WERI-Rb-1 (cell line): Measurements from ENCODE around the gene RLN3.
"Not testable (repeated sequence)": the region's sequence is repeated elsewhere in the genome, so short reads cannot be mapped to it uniquely, and the experiment has no call there.

ENCODE experiments used
- DNase-seq: peaks from one replicate; pipeline ENCODE4 v3.0.0-alpha.2; 2020
- H3K27ac ChIP-seq: fragments of 250-450 bp; sonication (Bioruptor Pico); 2 replicates; pipeline ENCODE4 v1.5.1; 2020; ENCODE audit warnings: mild to moderate bottlenecking, moderate library complexity
- H3K27me3 ChIP-seq: fragments of 250-450 bp; sonication (Bioruptor Pico); 2 replicates; pipeline ENCODE4 v1.5.1; 2021; ENCODE audit warnings: mild to moderate bottlenecking, low read depth, moderate library complexity; ENCODE audit not compliant: insufficient read depth, severe bottlenecking
- H3K36me3 ChIP-seq: fragments of 250-450 bp; sonication (Bioruptor Pico); 2 replicates; pipeline ENCODE4 v1.5.1; 2020; ENCODE audit warnings: mild to moderate bottlenecking, moderate library complexity
- H3K4me3 ChIP-seq: 2 replicates; pipeline ENCODE4 v1.5.1; 2011; ENCODE audit warnings: low read depth, mild to moderate bottlenecking, control low read depth, low read length
- H3K9me3 ChIP-seq: fragments of 250-450 bp; sonication (Bioruptor Pico); 2 replicates; pipeline ENCODE4 v1.5.1; 2021; ENCODE audit warnings: mild to moderate bottlenecking, moderate library complexity; ENCODE audit not compliant: severe bottlenecking
- TF ChIP-seq, protein P1 (sequence below): IDR thresholded peaks from 2 replicates; pipeline ENCODE4 v1.5.1; 2011; ENCODE audit warnings: low read depth, mild to moderate bottlenecking, control low read depth, inconsistent platforms, low read length

Gene RLN3

DNA sequence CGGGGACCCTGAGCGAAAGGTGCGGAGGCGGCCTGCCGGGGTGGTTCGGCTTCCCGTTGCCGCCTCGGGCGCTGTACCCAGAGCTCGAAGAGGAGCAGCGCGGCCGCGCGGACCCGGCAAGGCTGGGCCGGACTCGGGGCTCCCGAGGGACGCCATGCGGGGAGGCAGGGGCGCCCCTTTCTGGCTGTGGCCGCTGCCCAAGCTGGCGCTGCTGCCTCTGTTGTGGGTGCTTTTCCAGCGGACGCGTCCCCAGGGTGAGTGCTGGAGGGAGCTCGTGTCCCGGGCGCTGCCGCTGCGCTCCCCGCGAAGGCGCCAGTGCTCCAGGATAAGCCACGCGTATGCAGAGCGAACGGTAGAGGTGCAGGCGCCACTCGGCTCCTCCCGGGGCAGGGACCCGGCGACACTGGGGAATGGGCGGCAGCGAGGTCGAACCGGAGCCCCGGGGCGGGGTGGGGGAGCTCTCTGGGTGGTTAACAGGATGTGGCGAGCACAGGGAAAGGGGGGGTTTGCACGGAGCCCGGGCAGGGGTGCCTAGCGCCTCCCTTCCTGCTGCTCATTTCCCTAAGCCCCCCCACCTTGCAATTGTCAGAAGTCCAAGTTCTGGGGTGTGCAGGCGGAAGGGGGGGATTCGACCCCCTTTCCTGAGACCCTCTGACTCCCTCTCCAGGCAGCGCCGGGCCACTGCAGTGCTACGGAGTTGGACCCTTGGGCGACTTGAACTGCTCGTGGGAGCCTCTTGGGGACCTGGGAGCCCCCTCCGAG, 4.0 kb downstream of the RLN3 start, which contains the start of gene IL27RA:
IL27RA (plus strand) TSS at position 44 of the 762 bp plus-strand sequence; CDS start at position 155, 111 bp downstream.
- H3K27me3 ChIP-seq: no peaks in the 10 kb centered on the region
- peak within 1 kb of the TSS; percentile 67 for H3K27ac ChIP-seq
- peak within 1 kb of the TSS; percentile 84 for H3K4me3 ChIP-seq
- H3K36me3 ChIP-seq: no peaks in the 10 kb centered on the region
- DNase-seq: peak; percentile 82
- TF ChIP-seq, protein P1, sequence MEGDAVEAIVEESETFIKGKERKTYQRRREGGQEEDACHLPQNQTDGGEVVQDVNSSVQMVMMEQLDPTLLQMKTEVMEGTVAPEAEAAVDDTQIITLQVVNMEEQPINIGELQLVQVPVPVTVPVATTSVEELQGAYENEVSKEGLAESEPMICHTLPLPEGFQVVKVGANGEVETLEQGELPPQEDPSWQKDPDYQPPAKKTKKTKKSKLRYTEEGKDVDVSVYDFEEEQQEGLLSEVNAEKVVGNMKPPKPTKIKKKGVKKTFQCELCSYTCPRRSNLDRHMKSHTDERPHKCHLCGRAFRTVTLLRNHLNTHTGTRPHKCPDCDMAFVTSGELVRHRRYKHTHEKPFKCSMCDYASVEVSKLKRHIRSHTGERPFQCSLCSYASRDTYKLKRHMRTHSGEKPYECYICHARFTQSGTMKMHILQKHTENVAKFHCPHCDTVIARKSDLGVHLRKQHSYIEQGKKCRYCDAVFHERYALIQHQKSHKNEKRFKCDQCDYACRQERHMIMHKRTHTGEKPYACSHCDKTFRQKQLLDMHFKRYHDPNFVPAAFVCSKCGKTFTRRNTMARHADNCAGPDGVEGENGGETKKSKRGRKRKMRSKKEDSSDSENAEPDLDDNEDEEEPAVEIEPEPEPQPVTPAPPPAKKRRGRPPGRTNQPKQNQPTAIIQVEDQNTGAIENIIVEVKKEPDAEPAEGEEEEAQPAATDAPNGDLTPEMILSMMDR: peak; percentile 86
- no peaks in the 10 kb centered on the region for H3K9me3 ChIP-seq

GRCh38 chr19:14033946-14034345, 6.0 kb downstream of the RLN3 start:
- no peaks in the 10 kb centered on the region for H3K27me3 ChIP-seq
- no peak overlapping the region for H3K27ac ChIP-seq
- no peaks in the 10 kb centered on the region for H3K36me3 ChIP-seq
- H3K9me3 ChIP-seq: no peaks in the 10 kb centered on the region
- H3K4me3 ChIP-seq: no peak overlapping the region
- no peak for DNase-seq
- TF ChIP-seq, protein P1: no peak

- DNase-seq, H3K4me3 ChIP-seq, H3K27ac ChIP-seq, H3K36me3 ChIP-seq, H3K27me3 ChIP-seq, H3K9me3 ChIP-seq: not testable (repeated sequence)
Measured at GRCh38 chr19:14035159-14035558, 7.2 kb downstream of the RLN3 start.

DNA sequence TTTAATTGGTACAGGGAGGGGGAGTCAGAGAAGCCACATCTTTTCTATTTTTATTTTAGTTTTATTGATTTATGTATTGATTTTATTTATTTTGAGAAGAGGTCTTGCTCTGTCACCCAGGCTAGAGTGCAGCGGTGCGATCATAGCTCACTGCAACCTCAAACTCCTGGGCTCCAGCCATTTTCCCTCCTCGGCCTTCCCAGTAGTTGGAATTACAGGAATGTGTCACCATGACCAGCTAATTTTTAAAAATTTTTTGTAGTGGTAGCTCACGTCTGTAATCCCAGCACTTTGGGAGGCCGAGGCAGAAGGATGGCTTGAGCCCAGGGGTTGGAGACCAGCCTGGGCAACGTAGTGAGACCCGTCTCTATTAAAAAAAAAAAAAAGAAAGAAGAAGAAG, 7.8 kb downstream of the RLN3 start:
- H3K4me3 ChIP-seq: no peak overlapping the region
- no peaks in the 10 kb centered on the region for H3K27me3 ChIP-seq
- DNase-seq: no peak
- H3K36me3 ChIP-seq: no peaks in the 10 kb centered on the region
- H3K9me3 ChIP-seq: no peaks in the 10 kb centered on the region
- H3K27ac ChIP-seq: no peak overlapping the region
- TF ChIP-seq, protein P1: no peak

GRCh38 chr19:14039181-14039580, 11.2 kb downstream of the RLN3 start:
- Histone ChIP-seq H3K27ac (no peak overlapping the region), H3K27me3 (no peaks in the 10 kb centered on the region), H3K36me3 (no peaks in the 10 kb centered on the region), H3K4me3 (no peak overlapping the region), H3K9me3 (no peaks in the 10 kb centered on the region)
- no peak for DNase-seq
- TF ChIP-seq, protein P1: no peak

GRCh38 chr19:14042659-14043608, 15.0 kb downstream of the RLN3 start:
- DNase-seq: peak; percentile 67
- not testable (repeated sequence) for H3K4me3 ChIP-seq, H3K27me3 ChIP-seq, H3K9me3 ChIP-seq, H3K36me3 ChIP-seq
- H3K27ac ChIP-seq: peak overlapping the region; percentile 58
- TF ChIP-seq, protein P1: peak; percentile 63

DNA sequence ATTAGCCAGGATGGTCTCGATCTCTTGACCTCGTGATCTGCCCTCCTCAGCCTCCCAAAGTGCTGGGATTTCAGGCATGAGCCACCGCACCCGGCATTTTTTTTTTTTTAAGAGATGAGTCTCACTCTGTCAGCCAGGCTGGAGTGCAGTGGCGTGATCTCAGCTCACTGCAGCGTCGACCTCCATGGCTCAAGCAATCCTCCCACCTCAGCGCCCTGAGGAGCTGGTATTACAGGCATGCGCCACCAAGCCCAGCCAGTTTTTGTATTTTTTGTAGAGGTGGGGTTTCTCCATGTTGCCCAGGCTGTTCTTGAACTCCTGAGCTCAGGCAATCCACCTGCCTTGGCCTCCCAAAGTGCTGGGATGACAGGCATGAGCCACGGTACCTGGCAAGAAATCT, 19.9 kb downstream of the RLN3 start:
- H3K27ac ChIP-seq, H3K27me3 ChIP-seq, H3K36me3 ChIP-seq, H3K9me3 ChIP-seq, DNase-seq, H3K4me3 ChIP-seq: not testable (repeated sequence)
